GM19351 (cell line): Measurements from ENCODE around the gene SLC25A21.
"Not testable (repeated sequence)": the region's sequence is repeated elsewhere in the genome, so short reads cannot be mapped to it uniquely, and the experiment has no call there.

Experiments used
- ATAC-seq: cut with Tn5 transposase; IDR thresholded peaks from one replicate; pipeline ENCODE4 v1.9.1; 2021; ENCODE audit warnings: mild to moderate bottlenecking, moderate library complexity; ENCODE audit not compliant: unreplicated experiment

SLC25A21 gene

GRCh38 chr14:36738269-36738668, 434.1 kb downstream of the SLC25A21 start:
- ATAC-seq: no peak

GRCh38 chr14:36726128-36726527, 446.3 kb downstream of the SLC25A21 start:
- no peak for ATAC-seq

- ATAC-seq: no peak
Measured at GRCh38 chr14:36724162-36724561, 448.2 kb downstream of the SLC25A21 start.

GRCh38 chr14:36723530-36723929, 448.9 kb downstream of the SLC25A21 start:
- no peak for ATAC-seq

- no peak for ATAC-seq
Measured at GRCh38 chr14:36721877-36722276, 450.5 kb downstream of the SLC25A21 start.

- ATAC-seq: no peak
Measured at GRCh38 chr14:36720657-36721056, 451.7 kb downstream of the SLC25A21 start.

- ATAC-seq: no peak
Measured at GRCh38 chr14:36719823-36720222, 452.6 kb downstream of the SLC25A21 start.

- ATAC-seq: no peak
Measured at GRCh38 chr14:36718216-36718615, 454.2 kb downstream of the SLC25A21 start.

- no peak for ATAC-seq
Measured at GRCh38 chr14:36717363-36717762, 455.0 kb downstream of the SLC25A21 start.

- ATAC-seq: no peak
Measured at GRCh38 chr14:36716614-36717184, 455.7 kb downstream of the SLC25A21 start.

GRCh38 chr14:36713960-36714703, 458.3 kb downstream of the SLC25A21 start:
- ATAC-seq: no peak

- ATAC-seq: no peak
Measured at GRCh38 chr14:36707570-36707969, 464.8 kb downstream of the SLC25A21 start.

GRCh38 chr14:36702474-36702873, 469.9 kb downstream of the SLC25A21 start:
- ATAC-seq: no peak

GRCh38 chr14:36701132-36701531, 471.3 kb downstream of the SLC25A21 start:
- ATAC-seq: no peak

- no peak for ATAC-seq
Measured at GRCh38 chr14:36700651-36701050, 471.8 kb downstream of the SLC25A21 start.

- not testable (repeated sequence) for ATAC-seq
Measured at GRCh38 chr14:36699420-36699819, 473.0 kb downstream of the SLC25A21 start.

GRCh38 chr14:36690311-36691040, 481.9 kb downstream of the SLC25A21 start:
- no peak for ATAC-seq

GRCh38 chr14:36684946-36685345, 487.5 kb downstream of the SLC25A21 start:
- no peak for ATAC-seq

- no peak for ATAC-seq
Measured at GRCh38 chr14:36683083-36683724, 489.2 kb downstream of the SLC25A21 start.

GRCh38 chr14:36682338-36682737, 490.1 kb downstream of the SLC25A21 start:
- ATAC-seq: no peak

- no peak for ATAC-seq
Measured at GRCh38 chr14:36676236-36676635, 496.2 kb downstream of the SLC25A21 start.
